Measurements from ENCODE around the gene CRLF2.

DNA sequence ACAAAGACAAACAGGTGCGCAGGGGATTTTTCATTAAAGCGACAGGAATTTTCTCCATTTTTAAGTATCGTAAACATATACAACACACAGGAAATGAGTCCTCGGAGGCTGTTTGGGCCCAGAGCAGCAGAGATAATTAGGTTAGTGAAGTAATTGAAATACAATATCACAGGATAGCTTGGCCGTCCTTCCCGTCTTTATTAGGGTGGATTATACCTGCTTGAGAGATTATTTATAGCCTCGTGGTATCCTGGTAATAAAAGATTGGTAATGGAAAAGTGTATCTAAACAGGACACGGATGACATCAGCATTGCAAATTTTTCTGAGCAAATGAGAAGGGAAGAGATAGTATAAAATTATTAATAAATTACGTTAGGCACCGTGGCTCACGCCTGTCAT, 68.2 kb downstream of the CRLF2 start:
- no peak for TF ChIP-seq POLR2AphosphoS5 (IDR thresholded peaks at IDR 0.05)
- TF ChIP-seq, protein P1, sequence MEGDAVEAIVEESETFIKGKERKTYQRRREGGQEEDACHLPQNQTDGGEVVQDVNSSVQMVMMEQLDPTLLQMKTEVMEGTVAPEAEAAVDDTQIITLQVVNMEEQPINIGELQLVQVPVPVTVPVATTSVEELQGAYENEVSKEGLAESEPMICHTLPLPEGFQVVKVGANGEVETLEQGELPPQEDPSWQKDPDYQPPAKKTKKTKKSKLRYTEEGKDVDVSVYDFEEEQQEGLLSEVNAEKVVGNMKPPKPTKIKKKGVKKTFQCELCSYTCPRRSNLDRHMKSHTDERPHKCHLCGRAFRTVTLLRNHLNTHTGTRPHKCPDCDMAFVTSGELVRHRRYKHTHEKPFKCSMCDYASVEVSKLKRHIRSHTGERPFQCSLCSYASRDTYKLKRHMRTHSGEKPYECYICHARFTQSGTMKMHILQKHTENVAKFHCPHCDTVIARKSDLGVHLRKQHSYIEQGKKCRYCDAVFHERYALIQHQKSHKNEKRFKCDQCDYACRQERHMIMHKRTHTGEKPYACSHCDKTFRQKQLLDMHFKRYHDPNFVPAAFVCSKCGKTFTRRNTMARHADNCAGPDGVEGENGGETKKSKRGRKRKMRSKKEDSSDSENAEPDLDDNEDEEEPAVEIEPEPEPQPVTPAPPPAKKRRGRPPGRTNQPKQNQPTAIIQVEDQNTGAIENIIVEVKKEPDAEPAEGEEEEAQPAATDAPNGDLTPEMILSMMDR (IDR thresholded peaks at IDR 0.05 in 8 of 11, conservative IDR thresholded peaks at IDR 0.05 in 3 of 11): no peak
